H1 (cell line): ENCODE data around the gene FNIP2.

Source experiments
- CEBPB ChIP-seq: IDR thresholded peaks from 2 replicates; pipeline ENCODE4 v1.6.1; 2012; ENCODE audit warnings: low read depth, low read length
- CHD1 ChIP-seq: IDR thresholded peaks from 2 replicates; pipeline ENCODE4 v1.6.1; 2012; ENCODE audit warnings: low read depth, low read length, improper control_type of control experiment
- CREB1 ChIP-seq: IDR thresholded peaks from 2 replicates; pipeline ENCODE4 v1.6.1; 2012; ENCODE audit warnings: inconsistent platforms
- CTCF ChIP-seq, 3 experiments: IDR thresholded peaks; 1 replicate in 2 of 3; 2 replicates in 1 of 3; pipeline versions ENCODE4 v1.5.1 to v1.6.1; 2011; ENCODE audit warnings: low read length in 3 of 3, mild to moderate bottlenecking in 3 of 3, inconsistent platforms in 2 of 3, low read depth in 1 of 3, moderate library complexity in 1 of 3; ENCODE audit not compliant: insufficient read depth in 1 of 3; ENCODE audit errors: control extremely low read depth in 1 of 3
- EGR1 ChIP-seq: IDR thresholded peaks from 2 replicates; pipeline ENCODE4 v1.6.1; 2011; ENCODE audit warnings: low read depth, low read length, borderline replicate concordance
- EZH2 ChIP-seq: fragments of 200-600 bp; sonication (generic); IDR thresholded peaks from 2 replicates; pipeline ENCODE4 v1.7.1; 2012; ENCODE audit warnings: low read depth, mild to moderate bottlenecking, moderate library complexity, low read length, inconsistent platforms; ENCODE audit not compliant: severe bottlenecking
- HDAC6 ChIP-seq: IDR thresholded peaks from one replicate; pipeline ENCODE4 v1.7.1; 2012; ENCODE audit warnings: low read depth, mild to moderate bottlenecking, inconsistent platforms, low read length, moderate library complexity
- JUN ChIP-seq: IDR thresholded peaks from 2 replicates; pipeline ENCODE4 v1.6.1; 2011; ENCODE audit warnings: low read depth, mild to moderate bottlenecking, improper control_type of control experiment, low read length
- MAFK ChIP-seq: IDR thresholded peaks from 2 replicates; pipeline ENCODE4 v1.6.1; 2012; ENCODE audit warnings: low read depth, mild to moderate bottlenecking, improper control_type of control experiment, low read length
- POLR2A ChIP-seq, 2 experiments: IDR thresholded peaks; 1 replicate in 1 of 2; 2 replicates in 1 of 2; pipeline ENCODE4 v1.6.1; 2011; ENCODE audit warnings: low read depth in 2 of 2, low read length in 2 of 2, mild to moderate bottlenecking in 2 of 2; ENCODE audit errors: control extremely low read depth in 1 of 2
- POLR2AphosphoS5 ChIP-seq: IDR thresholded peaks from 2 replicates; pipeline ENCODE4 v1.6.1; 2011; ENCODE audit warnings: low read depth, low read length
- RXRA ChIP-seq: IDR thresholded peaks from 2 replicates; pipeline ENCODE4 v1.6.1; 2011; ENCODE audit warnings: low read depth, mild to moderate bottlenecking, low read length, moderate library complexity; ENCODE audit not compliant: insufficient read depth
- SP4 ChIP-seq: IDR thresholded peaks from 2 replicates; pipeline ENCODE4 v1.6.1; 2012; ENCODE audit warnings: low read length, inconsistent platforms
- TAF1 ChIP-seq: IDR thresholded peaks from 2 replicates; pipeline ENCODE4 v1.6.1; 2011; ENCODE audit warnings: mild to moderate bottlenecking, low read depth, low read length

GRCh38 chr4:158850800-158851644, 82.2 kb downstream of the FNIP2 start:
- TF ChIP-seq EZH2 (no peak), CREB1 (no peak), CTCF (IDR thresholded peaks at IDR 0.05; ENCODE audit: control extremely low read depth in 1 of 3, insufficient read depth in 1 of 3, low read depth in 1 of 3, low read length in 3 of 3) (peak in 2 of 3 experiments; percentile 33 to 39; a peak in 2 of 4 replicates), CEBPB (no peak), JUN (no peak), TAF1 (no peak), RXRA (no peak), HDAC6 (no peak), POLR2AphosphoS5 (no peak), MAFK (no peak), SP4 (no peak), POLR2A (IDR thresholded peaks at IDR 0.05; ENCODE audit: control extremely low read depth in 1 of 2, low read depth in 2 of 2, low read length in 2 of 2) (no peak), EGR1 (no peak), CHD1 (no peak)
